SH-SY5Y (cell line): ENCODE data around the gene NUDT1.

Source experiments
- GATA2 ChIP-seq: IDR thresholded peaks from 2 replicates; pipeline ENCODE4 v1.6.1; 2011; ENCODE audit warnings: mild to moderate bottlenecking, low read depth, low read length
- GATA3 ChIP-seq: IDR thresholded peaks from 2 replicates; pipeline ENCODE4 v1.6.1; 2011; ENCODE audit warnings: low read depth, mild to moderate bottlenecking, low read length, moderate library complexity

DNA sequence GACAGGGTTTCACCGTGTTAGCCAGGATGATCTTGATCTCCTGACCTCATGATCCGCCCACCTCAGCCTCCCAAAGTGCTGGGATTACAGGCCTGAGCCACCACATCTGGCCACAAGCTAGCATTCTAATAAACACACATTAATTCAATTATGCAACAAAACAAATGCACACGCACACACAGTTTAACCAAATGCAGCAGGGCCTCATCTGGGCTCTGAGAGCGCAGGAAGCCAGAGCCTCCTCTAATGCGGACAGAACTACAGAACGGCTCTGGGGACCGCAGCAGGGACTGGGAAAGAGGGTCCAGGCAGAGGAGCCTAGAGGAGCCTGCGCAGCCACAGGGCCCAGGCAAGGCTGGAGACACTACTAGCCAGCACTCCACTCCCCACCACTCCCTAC, 13.1 kb upstream of the NUDT1 start:
- TF ChIP-seq GATA3 (no peak), GATA2 (no peak)
